Esophagus muscularis mucosa (tissue), 4 donors: Measurements from ENCODE around the gene HMGB3.

Experiments
- CTCF ChIP-seq, 3 experiments: fragments of 200-600 bp in 2 of 3; fragments of 450-650 bp in 1 of 3; sonication (generic) in 2 of 3; IDR thresholded peaks; one replicate each; pipeline ENCODE4 v1.5.1; 2017 to 2019; ENCODE audit warnings: antibody characterized with exemption in 3 of 3, mild to moderate bottlenecking in 2 of 3, moderate library complexity in 1 of 3
- EP300 ChIP-seq: sonication (generic); formaldehyde crosslinking; IDR thresholded peaks from one replicate; pipeline ENCODE4 v1.6.1; 2017; ENCODE audit warnings: antibody characterized with exemption
- POLR2A ChIP-seq: fragments of 450-650 bp; IDR thresholded peaks from one replicate; pipeline ENCODE4 v1.6.1; 2017; ENCODE audit warnings: antibody characterized with exemption, moderate library complexity, mild to moderate bottlenecking, low read depth
- POLR2AphosphoS5 ChIP-seq, 2 donors: sonication (generic); formaldehyde crosslinking; IDR thresholded peaks; one replicate each; pipeline ENCODE4 v1.6.1; 2017; ENCODE audit warnings: antibody characterized with exemption in 2 of 2

GRCh38 chrX:150982235-150982787 is 824 bp upstream of the HMGB3 start:
- no peak for TF ChIP-seq POLR2AphosphoS5 (IDR thresholded peaks at IDR 0.05)
- TF ChIP-seq EP300, result no peak
- TF ChIP-seq CTCF (IDR thresholded peaks at IDR 0.05), result no peak
- no peak for TF ChIP-seq POLR2A
